ENCODE results near the gene ZGRF1. TPM values are rescaled to one million over a fixed set of nuclear protein-coding genes. Genes with fewer than 3 reads are reported as not detected.
"Not testable (repeated sequence)": the region's sequence is repeated elsewhere in the genome, so short reads cannot be mapped to it uniquely, and the experiment has no call there.

Gene ZGRF1
- total and polyA plus RNA-seq, 4 donors: 1.3 to 14.9 (median 4.6) TPM

GRCh38 chr4:112508356-112508755 lies 128.4 kb downstream of the ZGRF1 start:
- peaks cover 0 to 18% (median 4%) of the 10 kb centered on the region in 5 donors for H3K4me1 ChIP-seq (ENCODE audit: control insufficient read depth in 5 of 5, insufficient read depth in 5 of 5, low read length in 5 of 5)
- no peaks in the 10 kb centered on the region for H3K36me3 ChIP-seq (ENCODE audit: control insufficient read depth in 4 of 4, insufficient read depth in 4 of 4, low read length in 4 of 4)
- no peak overlapping the region for H3K4me3 ChIP-seq
- H3K9ac ChIP-seq (ENCODE audit: insufficient read depth in 1 of 2, low read length in 2 of 2): no peak overlapping the region
- DNase-seq (no peak), ATAC-seq (ENCODE audit: insufficient read depth, low FRiP score) (no peak)
- WGBS, 2 donors: 8 to 9% methylated on average over 6 of the region's 6 CpGs
- TF ChIP-seq CTCF (IDR thresholded peaks at IDR 0.05; ENCODE audit: control extremely low read depth, extremely low read depth): no peak
- no peak overlapping the region for H3K27ac ChIP-seq (ENCODE audit: low read depth in 1 of 2, low read length in 1 of 2)
- H3K27me3 ChIP-seq (ENCODE audit: control insufficient read depth in 3 of 3, insufficient read depth in 3 of 3, low read length in 2 of 3): peaks cover 17 to 89% (median 79%) of the 10 kb centered on the region in 3 donors
- peaks cover 0 to 13% (median 0%) of the 10 kb centered on the region in 4 donors for H3K9me3 ChIP-seq (ENCODE audit: control insufficient read depth in 4 of 4, insufficient read depth in 3 of 4, low read length in 3 of 4)

DNA sequence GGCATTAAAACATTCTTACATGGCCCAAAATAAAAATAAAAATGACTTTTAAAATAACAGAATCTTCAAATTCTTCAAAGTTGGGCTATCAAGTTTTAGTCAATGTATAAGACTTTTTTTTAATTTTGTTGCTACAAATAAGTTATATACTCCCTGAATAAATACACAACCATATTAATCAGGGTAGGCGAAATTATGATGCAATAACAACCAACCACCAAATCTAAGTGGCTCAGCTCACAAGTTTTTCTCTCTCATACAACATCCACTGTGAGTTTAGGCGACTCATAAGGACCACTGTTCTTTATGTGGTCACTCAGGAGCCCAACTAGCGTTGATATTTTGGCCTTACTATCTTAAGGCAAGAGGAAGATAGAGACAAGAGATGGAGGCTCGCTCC lies 131.9 kb downstream of the ZGRF1 start:
- Histone ChIP-seq H3K4me1 (ENCODE audit: control insufficient read depth in 5 of 5, insufficient read depth in 5 of 5, low read length in 5 of 5) (peaks cover 0 to 6% (median 3%) of the 10 kb centered on the region in 5 donors), H3K27ac (ENCODE audit: low read depth in 1 of 2, low read length in 1 of 2) (no peak overlapping the region), H3K36me3 (ENCODE audit: control insufficient read depth in 4 of 4, insufficient read depth in 4 of 4, low read length in 4 of 4) (no peaks in the 10 kb centered on the region), H3K9me3 (ENCODE audit: control insufficient read depth in 4 of 4, insufficient read depth in 3 of 4, low read length in 3 of 4) (peaks cover 0 to 5% (median 0%) of the 10 kb centered on the region in 4 donors), H3K27me3 (ENCODE audit: control insufficient read depth in 3 of 3, insufficient read depth in 3 of 3, low read length in 2 of 3) (peaks cover 10 to 56% (median 53%) of the 10 kb centered on the region in 3 donors), H3K9ac (ENCODE audit: insufficient read depth in 1 of 2, low read length in 2 of 2) (no peak overlapping the region), H3K4me3 (no peak overlapping the region)
- WGBS, 2 donors: 86 to 89% methylated on average over 4 of the region's 4 CpGs
- no peak for ATAC-seq (ENCODE audit: insufficient read depth, low FRiP score)
- TF ChIP-seq CTCF (IDR thresholded peaks at IDR 0.05; ENCODE audit: control extremely low read depth, extremely low read depth): no peak
- DNase-seq: no peak

- H3K4me3 ChIP-seq: no peak overlapping the region
- peaks cover 0 to 2% (median 0%) of the 10 kb centered on the region in 4 donors for H3K9me3 ChIP-seq (ENCODE audit: control insufficient read depth in 4 of 4, insufficient read depth in 3 of 4, low read length in 3 of 4)
- H3K27me3 ChIP-seq (ENCODE audit: control insufficient read depth in 3 of 3, insufficient read depth in 3 of 3, low read length in 2 of 3): peaks cover 10 to 36% (median 34%) of the 10 kb centered on the region in 3 donors
- H3K4me1 ChIP-seq (ENCODE audit: control insufficient read depth in 5 of 5, insufficient read depth in 5 of 5, low read length in 5 of 5): no peaks in the 10 kb centered on the region
- DNase-seq (no peak), ATAC-seq (ENCODE audit: insufficient read depth, low FRiP score) (no peak)
- no peak overlapping the region for H3K27ac ChIP-seq (ENCODE audit: low read depth in 1 of 2, low read length in 1 of 2)
- H3K36me3 ChIP-seq (ENCODE audit: control insufficient read depth in 4 of 4, insufficient read depth in 4 of 4, low read length in 4 of 4): no peaks in the 10 kb centered on the region
- no peak overlapping the region for H3K9ac ChIP-seq (ENCODE audit: insufficient read depth in 1 of 2, low read length in 2 of 2)
- 74 to 75% methylated on average over 5 of the region's 5 CpGs for WGBS, 2 donors
- no peak for TF ChIP-seq CTCF (IDR thresholded peaks at IDR 0.05; ENCODE audit: control extremely low read depth, extremely low read depth)
Observed at GRCh38 chr4:112502871-112503270, 133.8 kb downstream of the ZGRF1 start.

DNA sequence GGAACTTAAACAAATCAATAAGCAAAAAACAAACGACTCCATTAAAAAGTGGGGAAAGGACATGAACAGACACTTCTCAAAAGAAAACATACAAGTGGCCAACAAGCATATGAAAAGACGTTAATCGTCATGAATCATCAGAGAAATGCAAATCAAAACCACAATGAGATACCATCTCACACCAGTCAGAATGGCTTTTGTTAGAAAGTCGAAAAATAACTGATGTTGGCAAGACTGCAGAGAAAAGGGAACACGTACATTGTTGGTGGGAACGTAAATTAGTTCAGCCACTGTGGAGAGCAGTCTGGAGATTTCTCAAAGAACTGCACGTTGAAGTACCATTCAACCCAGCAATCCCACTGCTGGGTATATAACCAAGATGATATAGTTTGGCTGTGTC lies 144.4 kb downstream of the ZGRF1 start:
- Histone ChIP-seq H3K9ac (ENCODE audit: insufficient read depth in 1 of 2, low read length in 2 of 2) (no peak overlapping the region), H3K4me1 (ENCODE audit: control insufficient read depth in 5 of 5, insufficient read depth in 5 of 5, low read length in 5 of 5) (no peaks in the 10 kb centered on the region), H3K27ac (ENCODE audit: low read depth in 1 of 2, low read length in 1 of 2) (no peak overlapping the region), H3K36me3 (ENCODE audit: control insufficient read depth in 4 of 4, insufficient read depth in 4 of 4, low read length in 4 of 4) (no peaks in the 10 kb centered on the region), H3K9me3 (ENCODE audit: control insufficient read depth in 4 of 4, insufficient read depth in 3 of 4, low read length in 3 of 4) (peaks cover 0 to 5% (median 0%) of the 10 kb centered on the region in 4 donors), H3K4me3 (no peak overlapping the region), H3K27me3 (ENCODE audit: control insufficient read depth in 3 of 3, insufficient read depth in 3 of 3, low read length in 2 of 3) (no peaks in the 10 kb centered on the region)
- 87 to 89% methylated on average over 7 of the region's 7 CpGs for WGBS, 2 donors
- ATAC-seq (ENCODE audit: insufficient read depth, low FRiP score) (no peak), DNase-seq (no peak)
- TF ChIP-seq CTCF (IDR thresholded peaks at IDR 0.05; ENCODE audit: control extremely low read depth, extremely low read depth): no peak

- H3K9ac ChIP-seq (ENCODE audit: insufficient read depth in 1 of 2, low read length in 2 of 2); DNase-seq; H3K4me1 ChIP-seq (ENCODE audit: control insufficient read depth in 5 of 5, insufficient read depth in 5 of 5, low read length in 5 of 5); ATAC-seq (ENCODE audit: insufficient read depth, low FRiP score); H3K36me3 ChIP-seq (ENCODE audit: control insufficient read depth in 4 of 4, insufficient read depth in 4 of 4, low read length in 4 of 4); H3K4me3 ChIP-seq; H3K27ac ChIP-seq (ENCODE audit: low read depth in 1 of 2, low read length in 1 of 2); H3K9me3 ChIP-seq (ENCODE audit: control insufficient read depth in 4 of 4, insufficient read depth in 3 of 4, low read length in 3 of 4); H3K27me3 ChIP-seq (ENCODE audit: control insufficient read depth in 3 of 3, insufficient read depth in 3 of 3, low read length in 2 of 3): not testable (repeated sequence)
- 88 to 91% methylated on average over 3 of the region's 3 CpGs for WGBS, 2 donors
Observed at GRCh38 chr4:112490808-112491207, 145.9 kb downstream of the ZGRF1 start.
